Activated CD4-positive, alpha-beta T cell treated with anti-CD3 and anti-CD28 coated beads, Interleukin-2, amount 10 ng/mL, durations not matched to agents 7 days and 5 days (primary cell): ENCODE measurements around the gene ACOT8. TPM values are rescaled to one million over a fixed set of nuclear protein-coding genes. Genes with fewer than 3 reads are reported as not detected.
"Not testable (repeated sequence)": the region's sequence is repeated elsewhere in the genome, so short reads cannot be mapped to it uniquely, and the experiment has no call there.

ENCODE experiments used
- CTCF ChIA-PET: fragments of 350-600 bp; sonication (Branson Sonifier 250); formaldehyde crosslinking; loops from one replicate; lab custom pipeline; 2021; ENCODE audit warnings: antibody characterized with exemption; lab: Charles Lee
- POLR2A ChIA-PET: fragments of 350-600 bp; sonication (Branson Sonifier 250); formaldehyde crosslinking; loops from one replicate; lab custom pipeline; 2021; ENCODE audit warnings: antibody characterized with exemption; lab: Charles Lee
- DNase-seq: peaks from one replicate; pipeline ENCODE4 v3.0.0-alpha.2; 2020
- H3K27ac Mint-ChIP-seq: one replicate; pipeline ENCODE4 v1.8.0; 2021; ENCODE audit warnings: mild to moderate bottlenecking, moderate library complexity, mixed read lengths
- H3K27me3 Mint-ChIP-seq: one replicate; pipeline ENCODE4 v1.8.0; 2021; ENCODE audit warnings: mixed read lengths
- H3K36me3 Mint-ChIP-seq: one replicate; pipeline ENCODE4 v1.8.0; 2021; ENCODE audit warnings: low read depth, mixed read lengths
- H3K4me1 Mint-ChIP-seq: one replicate; pipeline ENCODE4 v1.8.0; 2021; ENCODE audit warnings: mixed read lengths
- H3K4me3 Mint-ChIP-seq: one replicate; pipeline ENCODE4 v1.8.0; 2021; ENCODE audit warnings: mild to moderate bottlenecking, moderate library complexity, mixed read lengths
- H3K9me3 Mint-ChIP-seq: one replicate; pipeline ENCODE4 v1.8.0; 2021; ENCODE audit warnings: mixed read lengths
- total RNA-seq, 2 experiments: library from RNA; stranded (reverse); gene quantifications; one replicate each; pipeline ENCODE4 v1.2.3, GENCODE V29; 2021

ACOT8 gene
- total RNA-seq, 2 experiments from 2014 or later = 35.0 to 35.6 TPM

DNA sequence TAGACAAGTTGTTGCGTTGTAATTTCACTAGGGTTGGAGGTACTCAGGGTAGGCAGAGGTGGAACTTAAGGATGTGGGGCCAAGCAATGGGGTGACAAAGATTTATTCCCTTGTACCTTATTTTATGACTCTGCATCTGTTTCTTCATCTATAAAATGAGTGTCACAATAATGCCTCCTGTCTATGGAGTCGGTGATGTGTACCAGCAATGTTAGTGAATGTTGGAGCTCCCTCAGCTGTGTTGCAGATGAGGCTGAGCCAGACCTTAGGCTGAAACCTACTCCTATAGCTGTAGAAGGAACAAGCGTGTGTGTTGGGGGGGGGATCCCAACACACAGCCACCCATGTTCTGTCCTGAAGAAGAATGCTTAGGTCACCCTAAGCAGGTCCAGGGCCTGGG lies 40.2 kb downstream of the ACOT8 start:
- Mint-ChIP-seq H3K27ac (peak overlapping the region; percentile 39), H3K4me1 (peaks cover 32% of the 10 kb centered on the region), H3K36me3 (peaks cover 42% of the 10 kb centered on the region), H3K27me3 (peaks cover 1% of the 10 kb centered on the region), H3K9me3 (no peaks in the 10 kb centered on the region), H3K4me3 (no peak overlapping the region)
- ChIA-PET CTCF (interaction anchor here (0.8 kb wide), 1 partner anchor 170 kb away, joined by 3 read pairs; no protein-coding TSS in a partner anchor), POLR2A (no interaction called here)
- no peak for DNase-seq

DNA sequence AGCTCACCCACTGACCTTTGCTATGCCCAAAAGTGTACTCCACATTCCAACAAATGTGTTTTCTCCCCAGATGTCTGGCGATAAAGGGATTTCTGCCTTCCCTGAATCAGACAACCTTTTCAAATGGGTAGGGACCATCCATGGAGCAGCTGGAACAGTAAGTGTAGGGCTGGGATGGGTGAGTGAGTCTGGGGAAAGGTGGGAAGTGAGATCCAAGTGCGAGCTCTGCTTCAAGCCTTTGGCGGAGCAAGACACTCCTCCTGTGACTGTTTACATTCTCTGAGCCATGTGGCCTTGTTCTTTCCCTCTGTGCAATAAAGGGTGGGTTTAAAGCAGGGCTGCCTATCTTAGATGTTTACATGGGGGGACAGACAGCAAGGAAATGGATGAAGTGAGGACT lies 42.9 kb downstream of the ACOT8 start:
- no peak overlapping the region for H3K4me3 Mint-ChIP-seq
- no peaks in the 10 kb centered on the region for H3K9me3 Mint-ChIP-seq
- POLR2A ChIA-PET = no interaction called here
- no peaks in the 10 kb centered on the region for H3K27me3 Mint-ChIP-seq
- peaks cover 39% of the 10 kb centered on the region for H3K4me1 Mint-ChIP-seq
- no peak overlapping the region for H3K27ac Mint-ChIP-seq
- peaks cover 62% of the 10 kb centered on the region for H3K36me3 Mint-ChIP-seq
- CTCF ChIA-PET = interaction anchor here (0.6 to 1.6 kb wide), 4 partner anchors 10 to 930 kb away, joined by 3 to 5 read pairs (median 4); no protein-coding TSS in a partner anchor
- no peak for DNase-seq

DNA sequence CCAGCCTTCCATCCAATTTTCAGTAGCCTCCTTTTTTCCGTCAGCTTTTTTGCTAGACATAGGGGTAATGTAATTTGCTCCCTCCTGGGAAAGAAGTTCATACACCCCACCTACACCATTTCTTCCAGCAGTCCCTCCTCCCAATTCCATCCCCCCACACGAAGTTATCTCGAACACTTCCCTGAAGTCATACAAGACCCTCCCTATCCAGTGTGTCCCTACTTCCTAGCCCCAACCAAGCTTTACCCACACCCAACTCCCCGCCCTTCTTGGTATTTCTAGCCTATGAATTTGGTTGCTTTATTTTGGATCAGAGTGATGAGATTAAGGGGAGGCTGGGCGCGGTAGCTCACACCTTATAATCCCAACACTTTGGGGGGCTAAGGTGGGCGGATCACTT lies 43.7 kb downstream of the ACOT8 start:
- H3K4me3 Mint-ChIP-seq = peak overlapping the region; percentile 96
- H3K4me1 Mint-ChIP-seq = peaks cover 39% of the 10 kb centered on the region
- DNase-seq = no peak
- peaks cover 64% of the 10 kb centered on the region for H3K36me3 Mint-ChIP-seq
- H3K9me3 Mint-ChIP-seq = no peaks in the 10 kb centered on the region
- ChIA-PET POLR2A (no interaction called here), CTCF (interaction anchor here (0.7 to 1.6 kb wide), 4 partner anchors 9 to 59 kb away, joined by 3 to 5 read pairs (median 4); no protein-coding TSS in a partner anchor)
- peak overlapping the region; percentile 93 for H3K27ac Mint-ChIP-seq
- no peaks in the 10 kb centered on the region for H3K27me3 Mint-ChIP-seq

DNA sequence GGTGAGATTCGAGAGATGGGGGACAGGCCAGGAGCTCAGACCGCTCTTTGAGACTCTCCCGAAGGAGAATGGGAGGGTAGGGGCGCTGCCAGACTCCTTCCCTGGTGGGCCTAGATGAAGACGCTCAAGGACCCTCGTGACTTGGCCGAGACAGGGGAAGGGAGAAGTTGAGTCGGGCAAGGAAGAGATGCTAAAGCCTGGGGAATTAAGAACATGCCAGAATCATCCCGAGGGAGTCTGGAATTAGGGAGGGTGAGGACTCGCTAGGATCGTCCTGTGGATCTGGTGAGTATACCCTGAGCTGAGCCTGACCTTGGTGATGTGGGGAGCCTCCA lies 44.2 kb downstream of the ACOT8 start:
- POLR2A ChIA-PET = interaction anchor here (0.9 kb wide), 1 partner anchor 21 kb away, joined by 4 read pairs; the partner anchor contains the start of gene SNX21
- DNase-seq = no peak
- H3K27ac Mint-ChIP-seq = peak overlapping the region; percentile 93
- H3K36me3 Mint-ChIP-seq = peaks cover 64% of the 10 kb centered on the region
- CTCF ChIA-PET = interaction anchor here (0.7 to 1.3 kb wide), 2 partner anchors 16 to 60 kb away, joined by 3 to 5 read pairs; no protein-coding TSS in a partner anchor
- no peaks in the 10 kb centered on the region for H3K27me3 Mint-ChIP-seq
- H3K9me3 Mint-ChIP-seq = no peaks in the 10 kb centered on the region
- H3K4me1 Mint-ChIP-seq = peaks cover 39% of the 10 kb centered on the region
- peak overlapping the region; percentile 96 for H3K4me3 Mint-ChIP-seq

DNA sequence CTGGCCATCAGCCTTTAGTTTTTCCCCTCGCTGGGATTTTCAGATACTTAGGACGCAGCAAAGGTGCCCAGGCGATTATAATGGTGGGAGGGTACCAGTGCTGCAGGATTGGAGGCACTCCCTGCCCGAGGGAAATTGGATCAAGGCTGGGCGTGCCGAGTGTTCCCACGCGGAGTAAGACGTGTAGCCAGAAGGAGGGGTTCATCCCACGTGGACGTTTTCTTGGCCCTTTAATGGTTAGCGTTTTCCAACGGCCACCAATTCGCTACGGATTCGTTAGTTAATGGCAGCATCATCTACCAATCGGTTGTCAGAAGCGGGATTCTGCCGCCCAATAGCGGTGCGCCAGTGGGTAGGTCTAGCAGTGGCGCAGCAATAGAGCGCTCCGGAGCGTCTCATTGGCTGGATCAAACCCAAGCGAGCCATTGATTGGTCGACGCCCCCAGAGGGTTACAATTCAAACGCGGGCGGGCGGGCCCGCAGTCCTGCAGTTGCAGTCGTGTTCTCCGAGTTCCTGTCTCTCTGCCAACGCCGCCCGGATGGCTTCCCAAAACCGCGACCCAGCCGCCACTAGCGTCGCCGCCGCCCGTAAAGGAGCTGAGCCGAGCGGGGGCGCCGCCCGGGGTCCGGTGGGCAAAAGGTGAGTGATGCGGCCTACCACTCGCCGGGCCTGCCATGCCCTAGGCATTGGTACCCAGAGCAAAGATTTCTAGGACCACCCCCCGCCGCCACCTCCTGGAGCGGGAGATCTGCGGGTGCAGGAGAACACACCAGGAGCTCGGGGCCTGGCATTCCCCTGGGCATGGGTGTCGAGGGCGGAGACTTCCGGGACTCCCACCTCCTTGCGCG lies 44.8 kb downstream of the ACOT8 start, which contains the start of gene UBE2C:
UBE2C (plus strand) TSS at position 488 of the 849 bp plus-strand sequence; CDS start at position 540, 52 bp downstream.
- Mint-ChIP-seq H3K9me3 (no peaks in the 10 kb centered on the region), H3K4me3 (peak within 1 kb of the TSS; percentile 96), H3K27ac (peak within 1 kb of the TSS; percentile 93), H3K4me1 (peaks cover 36% of the 10 kb centered on the region), H3K27me3 (no peaks in the 10 kb centered on the region), H3K36me3 (peaks cover 59% of the 10 kb centered on the region)
- DNase-seq = peak; percentile 98
- CTCF ChIA-PET = no interaction called here
- POLR2A ChIA-PET = interaction anchor here (0.9 kb wide), 1 partner anchor 21 kb away, joined by 4 read pairs; the partner anchor contains the start of gene SNX21

DNA sequence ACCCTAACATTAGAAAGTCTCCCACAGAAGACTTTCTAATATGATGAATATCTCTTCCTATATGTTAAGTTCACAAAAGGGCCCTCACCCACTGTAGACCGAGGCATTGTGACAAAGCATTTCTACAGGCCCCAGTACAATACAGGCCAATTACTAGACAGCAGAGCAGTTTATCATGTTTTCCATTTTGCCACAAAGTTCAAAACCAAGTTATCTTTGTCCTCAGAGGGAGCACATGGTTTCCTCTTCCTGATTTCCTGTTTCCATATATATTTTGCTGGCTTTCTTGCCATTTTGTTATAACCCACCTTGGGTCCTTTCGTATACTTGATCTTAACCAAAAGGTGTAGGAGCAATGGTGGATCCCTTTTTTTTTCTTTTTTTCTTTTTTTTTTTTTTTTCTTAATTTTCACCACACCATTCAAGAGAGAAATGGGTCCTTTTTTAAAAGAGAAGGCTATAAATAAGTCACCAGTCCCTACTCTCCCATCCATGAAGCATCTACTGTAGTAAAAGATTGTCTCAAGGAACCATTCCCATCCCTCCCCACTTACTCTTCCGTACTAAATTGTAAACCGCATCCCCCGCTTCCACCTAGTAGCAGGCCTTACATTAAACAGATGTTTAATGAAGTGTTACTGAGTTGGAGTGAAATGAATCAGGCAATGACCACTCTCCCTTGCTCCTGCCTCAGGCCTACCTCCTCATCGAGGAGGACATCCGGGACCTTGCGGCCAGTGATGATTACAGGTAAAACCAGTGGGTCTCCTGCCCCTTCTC lies 46.8 kb downstream of the ACOT8 start:
- Mint-ChIP-seq H3K9me3 (no peaks in the 10 kb centered on the region), H3K36me3 (peaks cover 54% of the 10 kb centered on the region), H3K27me3 (no peaks in the 10 kb centered on the region), H3K4me1 (peaks cover 28% of the 10 kb centered on the region), H3K4me3 (no peak overlapping the region), H3K27ac (no peak overlapping the region)
- POLR2A ChIA-PET = no interaction called here
- DNase-seq = no peak
- CTCF ChIA-PET = interaction anchor here (0.6 to 1.7 kb wide), 2 partner anchors 11 to 159 kb away, joined by 3 to 6 read pairs; no protein-coding TSS in a partner anchor

DNA sequence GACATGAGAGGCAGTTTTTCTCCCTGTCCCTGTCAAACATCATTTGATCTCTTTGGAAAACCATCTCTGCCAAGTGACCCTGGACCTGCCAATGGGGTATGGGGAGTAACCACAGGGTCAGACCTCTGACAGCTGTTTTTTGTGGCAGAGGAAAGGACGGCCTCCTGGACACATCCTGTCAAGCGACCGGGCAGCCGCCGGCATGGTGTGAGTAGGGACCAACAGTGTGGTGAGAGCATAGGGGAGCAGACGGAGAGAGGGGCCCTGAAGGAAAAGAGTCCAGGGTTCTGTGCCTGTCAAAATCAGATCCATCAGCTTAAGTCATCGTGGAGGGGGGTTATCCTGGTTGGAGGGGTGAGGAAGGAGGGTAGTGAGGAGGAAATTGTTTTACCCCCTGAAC lies 55.3 kb downstream of the ACOT8 start:
- POLR2A ChIA-PET = no interaction called here

DNA sequence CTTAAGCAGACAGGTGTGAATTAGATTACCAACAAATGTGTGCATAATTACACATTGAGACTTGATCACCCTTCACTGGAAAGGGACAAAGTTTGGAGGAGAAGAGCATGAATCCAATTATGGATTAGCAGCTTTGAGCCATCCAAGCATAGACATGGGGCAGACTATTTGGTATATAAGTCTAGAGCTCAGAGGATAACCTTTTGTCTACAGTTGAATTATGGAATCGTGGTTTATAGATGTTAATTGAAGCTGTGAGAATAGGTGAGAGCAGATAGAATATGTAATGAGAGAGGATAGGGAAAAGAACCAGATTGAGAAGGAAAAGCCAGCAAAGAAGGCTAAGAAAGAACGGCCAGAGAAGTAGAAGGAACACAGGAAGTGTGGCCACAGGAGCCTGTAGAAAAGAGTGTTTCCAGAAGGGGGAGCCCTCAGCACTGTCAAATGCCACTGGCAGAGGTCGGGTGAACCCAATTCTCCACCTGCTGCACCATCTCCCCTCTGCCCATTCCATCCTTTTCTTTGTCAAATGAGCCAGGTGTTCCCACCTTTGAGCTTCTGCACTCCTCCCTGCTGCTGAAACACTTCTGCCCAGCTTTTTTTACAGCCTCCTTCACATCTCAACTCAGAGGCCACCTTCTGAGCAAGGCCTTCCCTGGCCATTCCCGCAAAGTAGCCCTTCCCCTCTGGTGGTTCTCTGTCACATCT lies 58.1 kb downstream of the ACOT8 start:
- Mint-ChIP-seq H3K27ac (peak overlapping the region; percentile 22), H3K9me3 (no peaks in the 10 kb centered on the region), H3K4me1 (peaks cover 13% of the 10 kb centered on the region), H3K27me3 (no peaks in the 10 kb centered on the region), H3K36me3 (peaks cover 44% of the 10 kb centered on the region), H3K4me3 (no peak overlapping the region)
- peak; percentile 81 for DNase-seq
- POLR2A ChIA-PET = no interaction called here
- CTCF ChIA-PET = interaction anchor here (0.7 to 2.8 kb wide), 14 partner anchors 9 to 505 kb away, joined by 3 to 21 read pairs (median 4); no protein-coding TSS in a partner anchor

More for the DNA sequence above, 55.3 kb downstream of the ACOT8 start:
- CTCF ChIA-PET = no interaction called here
- Mint-ChIP-seq H3K4me1 (peaks cover 9% of the 10 kb centered on the region), H3K9me3 (no peaks in the 10 kb centered on the region), H3K36me3 (peaks cover 43% of the 10 kb centered on the region), H3K4me3 (no peak overlapping the region), H3K27ac (no peak overlapping the region), H3K27me3 (no peaks in the 10 kb centered on the region)
- no peak for DNase-seq

DNA sequence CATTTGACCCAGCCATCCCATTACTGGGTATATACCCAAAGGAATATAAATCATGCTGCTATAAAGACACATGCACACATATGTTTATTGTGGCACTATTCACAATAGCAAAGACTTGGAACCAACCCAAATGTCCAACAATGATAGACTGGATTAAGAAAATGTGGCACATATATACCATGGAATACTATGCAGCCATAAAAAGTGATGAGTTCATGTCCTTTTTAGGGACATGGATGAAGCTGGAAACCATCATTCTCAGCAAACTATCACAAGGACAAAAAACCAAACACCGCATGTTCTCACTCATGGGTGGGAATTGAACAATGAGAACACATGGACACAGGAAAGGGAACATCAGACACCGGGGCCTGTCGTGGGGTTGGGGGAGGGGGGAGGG lies 59.2 kb downstream of the ACOT8 start:
- H3K4me3 Mint-ChIP-seq, H3K27ac Mint-ChIP-seq, DNase-seq, H3K9me3 Mint-ChIP-seq, H3K27me3 Mint-ChIP-seq, POLR2A ChIA-PET: not testable (repeated sequence)
- Mint-ChIP-seq H3K36me3 (peaks cover 40% of the 10 kb centered on the region), H3K4me1 (peaks cover 17% of the 10 kb centered on the region)
- CTCF ChIA-PET = interaction anchor here (1.0 to 1.2 kb wide), 2 partner anchors 165 to 503 kb away, joined by 4 read pairs; no protein-coding TSS in a partner anchor

DNA sequence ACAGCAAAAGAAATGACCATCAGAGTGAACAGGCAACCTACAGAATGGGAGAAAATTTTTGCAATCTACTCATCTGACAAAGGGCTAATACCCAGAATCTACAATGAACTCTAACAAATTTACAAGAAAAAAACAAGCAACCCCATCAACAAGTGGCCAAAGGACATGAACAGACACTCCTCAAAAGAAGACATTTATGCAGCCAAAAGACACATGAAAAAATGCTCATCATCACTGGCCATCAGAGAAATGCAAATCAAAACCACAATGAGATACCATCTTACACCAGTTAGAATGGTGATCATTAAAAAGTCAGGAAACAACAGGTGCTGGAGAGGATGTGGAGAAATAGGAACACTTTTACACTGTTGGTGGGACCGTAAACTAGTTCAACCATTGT lies 59.7 kb downstream of the ACOT8 start:
- CTCF ChIA-PET, POLR2A ChIA-PET, H3K9me3 Mint-ChIP-seq, H3K27ac Mint-ChIP-seq, DNase-seq, H3K4me3 Mint-ChIP-seq, H3K27me3 Mint-ChIP-seq: not testable (repeated sequence)
- Mint-ChIP-seq H3K36me3 (peaks cover 44% of the 10 kb centered on the region), H3K4me1 (peaks cover 21% of the 10 kb centered on the region)

DNA sequence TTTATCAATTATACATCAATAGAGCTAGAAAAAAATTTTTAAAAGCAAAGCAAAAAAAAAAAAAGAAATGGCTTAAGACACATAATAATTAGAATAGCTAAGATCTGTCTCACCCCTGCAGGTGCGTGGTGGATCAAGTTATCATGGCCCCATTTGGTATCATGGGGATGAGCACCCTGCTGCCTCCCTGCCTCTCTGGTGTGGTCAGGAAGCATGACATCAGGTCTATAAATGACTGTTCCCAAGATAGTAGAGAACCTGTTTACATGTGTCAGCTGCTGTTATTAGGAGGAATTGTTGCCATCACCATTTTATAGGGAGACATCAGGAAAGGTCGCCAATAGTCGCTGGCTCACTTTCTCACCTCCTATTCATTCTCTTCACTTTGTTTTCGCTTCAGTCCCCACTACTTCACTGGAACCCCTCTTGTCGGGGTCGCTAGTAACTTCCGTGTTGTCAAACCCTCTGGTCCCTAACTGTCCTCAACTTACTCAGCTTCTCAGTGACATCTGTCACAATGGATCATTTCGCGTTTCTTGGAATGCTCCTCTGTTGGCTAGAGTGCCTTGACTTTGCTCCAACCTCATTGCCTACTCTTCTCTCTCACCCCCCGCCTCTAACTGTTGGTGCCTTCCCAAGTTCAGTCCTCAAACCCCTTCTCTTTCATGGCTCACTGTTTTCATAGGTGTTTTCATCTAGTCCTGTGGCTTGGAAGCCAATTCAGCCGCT lies 60.7 kb downstream of the ACOT8 start:
- no peak overlapping the region for H3K27ac Mint-ChIP-seq
- H3K27me3 Mint-ChIP-seq = no peaks in the 10 kb centered on the region
- CTCF ChIA-PET = interaction anchor here (0.6 to 1.1 kb wide), 2 partner anchors 9 to 169 kb away, joined by 5 to 6 read pairs; no protein-coding TSS in a partner anchor
- H3K9me3 Mint-ChIP-seq = no peaks in the 10 kb centered on the region
- peaks cover 24% of the 10 kb centered on the region for H3K4me1 Mint-ChIP-seq
- POLR2A ChIA-PET = no interaction called here
- H3K36me3 Mint-ChIP-seq = peaks cover 35% of the 10 kb centered on the region
- DNase-seq = no peak
- no peak overlapping the region for H3K4me3 Mint-ChIP-seq
